SK-N-MC (cell line): ENCODE data around the gene SYT6.

Experiments used
- EZH2 ChIP-seq: fragments of 200-600 bp; sonication (generic); IDR thresholded peaks from one replicate; pipeline ENCODE4 v1.6.1; 2017; ENCODE audit warnings: antibody characterized with exemption
- POLR2AphosphoS5 ChIP-seq: IDR thresholded peaks from 2 replicates; pipeline ENCODE4 v1.6.1; 2012; ENCODE audit warnings: mild to moderate bottlenecking, low read depth, low read length, borderline replicate concordance

GRCh38 chr1:114105421-114105979 is 48.2 kb downstream of the SYT6 start:
- no peak for TF ChIP-seq EZH2
- no peak for TF ChIP-seq POLR2AphosphoS5
